Activated T-cell treated with anti-CD3 and anti-CD28 coated beads, Interleukin-2, amount 50 U/mL, for 48 hours (primary cell): ENCODE measurements around the gene CDKN2D.
"Not testable (repeated sequence)": the region's sequence is repeated elsewhere in the genome, so short reads cannot be mapped to it uniquely, and the experiment has no call there.

Source experiments
- DNase-seq, 2 experiments: peaks; one replicate each; pipeline ENCODE4 v3.0.0-alpha.2; 2020

The CDKN2D gene

GRCh38 chr19:10580979-10581631, 12.3 kb upstream of the CDKN2D start:
- DNase-seq = peak; percentile 94 to 96

- no peak for DNase-seq
Observed at GRCh38 chr19:10577951-10578350, 9.2 kb upstream of the CDKN2D start.

GRCh38 chr19:10575011-10575716, 6.4 kb upstream of the CDKN2D start:
- no peak for DNase-seq

GRCh38 chr19:10574462-10574861, 5.7 kb upstream of the CDKN2D start:
- no peak for DNase-seq

- DNase-seq = not testable (repeated sequence)
Observed at GRCh38 chr19:10573793-10574192, 5.0 kb upstream of the CDKN2D start.

- DNase-seq = peak; percentile 53 to 72
Observed at GRCh38 chr19:10568062-10568825, 535 bp downstream of the CDKN2D start.

GRCh38 chr19:10567656-10568055, 1.1 kb downstream of the CDKN2D start:
- no peak for DNase-seq

GRCh38 chr19:10566658-10567410, 1.9 kb downstream of the CDKN2D start:
- peak; percentile 76 to 77 for DNase-seq

GRCh38 chr19:10566408-10566657, 2.4 kb downstream of the CDKN2D start:
- no peak for DNase-seq

GRCh38 chr19:10565567-10566407, 3.0 kb downstream of the CDKN2D start, which contains the start of gene KRI1:
TSS of gene KRI1 (minus strand) at chr19:10566010. CDS start at chr19:10565999, 11 bp downstream.
- peak; percentile 99 to 100 for DNase-seq

GRCh38 chr19:10565028-10565566, 3.7 kb downstream of the CDKN2D start:
- DNase-seq = peak; percentile 75 to 76

- DNase-seq = no peak
Observed at GRCh38 chr19:10562609-10563008, 6.2 kb downstream of the CDKN2D start.

GRCh38 chr19:10560154-10560553, 8.6 kb downstream of the CDKN2D start:
- DNase-seq = no peak

- no peak for DNase-seq
Observed at GRCh38 chr19:10557603-10558197, 11.1 kb downstream of the CDKN2D start.

- no peak for DNase-seq
Observed at GRCh38 chr19:10555610-10555973, 13.2 kb downstream of the CDKN2D start.

GRCh38 chr19:10554760-10555609, 13.8 kb downstream of the CDKN2D start:
- peak in 1 of 2 experiments; percentile 37 for DNase-seq

GRCh38 chr19:10553943-10554381, 14.8 kb downstream of the CDKN2D start:
- peak; percentile 66 to 69 for DNase-seq

GRCh38 chr19:10553087-10553667, 15.6 kb downstream of the CDKN2D start:
- DNase-seq = peak; percentile 27 to 30

GRCh38 chr19:10552510-10553053, 16.2 kb downstream of the CDKN2D start:
- peak; percentile 60 to 71 for DNase-seq
